Liver (tissue), 9 donors: ENCODE measurements around the gene RARA. TPM values are rescaled to one million over a fixed set of nuclear protein-coding genes. Genes with fewer than 3 reads are reported as not detected.
"Not testable (repeated sequence)": the region's sequence is repeated elsewhere in the genome, so short reads cannot be mapped to it uniquely, and the experiment has no call there.

Source experiments
- DNase-seq: peaks from one replicate; pipeline ENCODE4 v3.0.0-alpha.2; 2017; ENCODE audit warnings: low spot score
- H3K27ac ChIP-seq, 2 donors: one replicate each; pipeline ENCODE4 v1.7.0; 2013; ENCODE audit warnings: inconsistent platforms in 2 of 2, low read length in 2 of 2, control low read depth in 1 of 2, low read depth in 1 of 2, mild to moderate bottlenecking in 1 of 2
- H3K27me3 ChIP-seq, 4 donors: one replicate each; pipeline versions ENCODE4 v1.6.1 to v1.7.0; 2013; ENCODE audit warnings: low read length in 3 of 4, inconsistent platforms in 1 of 4, mild to moderate bottlenecking in 1 of 4, moderate library complexity in 1 of 4; ENCODE audit not compliant: control insufficient read depth in 4 of 4, insufficient read depth in 4 of 4
- H3K36me3 ChIP-seq, 4 donors: one replicate each; pipeline versions ENCODE4 v1.6.1 to v1.7.0; 2013; ENCODE audit warnings: low read length in 3 of 4, mild to moderate bottlenecking in 3 of 4, low read depth in 1 of 4, moderate library complexity in 1 of 4; ENCODE audit not compliant: control insufficient read depth in 4 of 4, insufficient read depth in 3 of 4
- H3K4me1 ChIP-seq, 4 donors: one replicate each; pipeline versions ENCODE4 v1.6.1 to v1.7.0; 2013; ENCODE audit warnings: low read length in 3 of 4, mild to moderate bottlenecking in 3 of 4, moderate library complexity in 1 of 4; ENCODE audit not compliant: control insufficient read depth in 4 of 4, insufficient read depth in 4 of 4
- H3K4me3 ChIP-seq, 3 donors: one replicate each; pipeline versions ENCODE4 v1.6.1 to v1.7.0; 2013; ENCODE audit warnings: low read length in 3 of 3, control low read depth in 1 of 3, low read depth in 1 of 3, mild to moderate bottlenecking in 1 of 3
- H3K9ac ChIP-seq, 2 donors: one replicate each; pipeline ENCODE4 v1.7.0; 2013; ENCODE audit warnings: low read length in 2 of 2, mild to moderate bottlenecking in 2 of 2, moderate library complexity in 2 of 2, control low read depth in 1 of 2, low read depth in 1 of 2
- H3K9me3 ChIP-seq, 4 donors: one replicate each; pipeline versions ENCODE4 v1.6.1 to v1.7.0; 2013; ENCODE audit warnings: low read length in 3 of 4; ENCODE audit not compliant: control insufficient read depth in 4 of 4
- CTCF ChIP-seq: fragments of 150-350 bp; IDR thresholded peaks from 2 replicates; pipeline ENCODE4 v1.5.1; 2017; ENCODE audit warnings: improper control_type of control experiment, low read depth, low read length; ENCODE audit not compliant: missing input control
- EGR1 ChIP-seq, 2 donors: IDR thresholded peaks; 2 replicates each; pipeline ENCODE4 v1.6.1; 2016 to 2018; ENCODE audit warnings: antibody characterized with exemption in 2 of 2, low read depth in 2 of 2
- FOXA1 ChIP-seq: IDR thresholded peaks from 2 replicates; pipeline ENCODE4 v1.6.1; 2016; ENCODE audit warnings: antibody characterized with exemption
- FOXA2 ChIP-seq: IDR thresholded peaks from 2 replicates; pipeline ENCODE4 v1.6.1; 2016; ENCODE audit warnings: antibody characterized with exemption
- HNF4A ChIP-seq, 2 donors: conservative IDR thresholded peaks; 2 replicates each; pipeline ENCODE4 v1.6.1; 2016; ENCODE audit warnings: antibody characterized with exemption in 2 of 2, mild to moderate bottlenecking in 2 of 2
- HNF4G ChIP-seq: IDR thresholded peaks from 2 replicates; pipeline ENCODE4 v1.6.1; 2016; ENCODE audit warnings: antibody characterized with exemption
- JUND ChIP-seq, 2 donors: IDR thresholded peaks; 2 replicates each; pipeline ENCODE4 v1.6.1; 2016; ENCODE audit warnings: antibody characterized with exemption in 2 of 2
- NR2F2 ChIP-seq: IDR thresholded peaks from 2 replicates; pipeline ENCODE4 v1.6.1; 2016; ENCODE audit warnings: antibody characterized with exemption
- RXRA ChIP-seq, 2 donors: IDR thresholded peaks; 2 replicates each; pipeline ENCODE4 v1.6.1; 2017 to 2018; ENCODE audit warnings: antibody characterized with exemption in 2 of 2, mild to moderate bottlenecking in 1 of 2
- SP1 ChIP-seq: IDR thresholded peaks from 2 replicates; pipeline ENCODE4 v1.6.1; 2018; ENCODE audit warnings: antibody characterized with exemption, mild to moderate bottlenecking
- TAF1 ChIP-seq: conservative IDR thresholded peaks from 2 replicates; pipeline ENCODE4 v1.6.1; 2016; ENCODE audit warnings: antibody characterized with exemption, mild to moderate bottlenecking
- YY1 ChIP-seq: IDR thresholded peaks from 2 replicates; pipeline ENCODE4 v1.6.1; 2016; ENCODE audit warnings: antibody characterized with exemption, mild to moderate bottlenecking
- ZBTB33 ChIP-seq: IDR thresholded peaks from 2 replicates; pipeline ENCODE4 v1.6.1; 2016; ENCODE audit warnings: antibody characterized with exemption
- WGBS: extraction: QIAGEN DNeasy Blood & Tissue Kit; methylation state at CpG from one replicate; pipeline ENCODE4 v1.1.7; 2013; 5-methylcytosine and 5-hydroxymethylcytosine counted together
- polyA plus RNA-seq, 2 donors: library from polyadenylated mRNA; stranded (reverse) in 1 of 2; unstranded in 1 of 2; fragments of 200-250 nt in 1 of 2; fragments of >200 nt in 1 of 2; fragmentation: Nextera tagmentation in 1 of 2; extraction: Ambion mirVana in 1 of 2; gene quantifications; one replicate each; pipeline versions ENCODE4 v1.2.1 to v1.2.3, GENCODE V29; 2013 to 2015
- total RNA-seq, 2 donors: library from RNA; depleted of rRNA; stranded (reverse); fragments of >200 nt; gene quantifications; one replicate each; pipeline ENCODE4 v1.2.3, GENCODE V29; 2014
- TF ChIP-seq, protein P1 (sequence below): IDR thresholded peaks from 2 replicates; pipeline ENCODE4 v1.6.1; 2016; ENCODE audit warnings: antibody characterized with exemption
- TF ChIP-seq, protein P2 (sequence below): IDR thresholded peaks from 2 replicates; pipeline ENCODE4 v1.6.1; 2016; ENCODE audit warnings: antibody characterized with exemption
- donor health status: healthy.
- donor health status: healthy.
- donor health status: healthy.
- donor health status: healthy.
- donor health status: healthy.

Gene RARA
- total and polyA plus RNA-seq, 4 donors, result 6.6 to 26.2 (median 10.8) TPM

GRCh38 chr17:40374821-40375498 lies 66.0 kb downstream of the RARA start (continued):
- TF ChIP-seq, protein P1, sequence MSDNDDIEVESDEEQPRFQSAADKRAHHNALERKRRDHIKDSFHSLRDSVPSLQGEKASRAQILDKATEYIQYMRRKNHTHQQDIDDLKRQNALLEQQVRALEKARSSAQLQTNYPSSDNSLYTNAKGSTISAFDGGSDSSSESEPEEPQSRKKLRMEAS, result no peak
- TF ChIP-seq FOXA2 (no peak), TAF1 (no peak), RXRA (IDR thresholded peaks at IDR 0.05) (no peak), EGR1 (IDR thresholded peaks at IDR 0.05; ENCODE audit: low read depth in 2 of 2) (no peak), FOXA1 (no peak), CTCF (no peak)

DNA sequence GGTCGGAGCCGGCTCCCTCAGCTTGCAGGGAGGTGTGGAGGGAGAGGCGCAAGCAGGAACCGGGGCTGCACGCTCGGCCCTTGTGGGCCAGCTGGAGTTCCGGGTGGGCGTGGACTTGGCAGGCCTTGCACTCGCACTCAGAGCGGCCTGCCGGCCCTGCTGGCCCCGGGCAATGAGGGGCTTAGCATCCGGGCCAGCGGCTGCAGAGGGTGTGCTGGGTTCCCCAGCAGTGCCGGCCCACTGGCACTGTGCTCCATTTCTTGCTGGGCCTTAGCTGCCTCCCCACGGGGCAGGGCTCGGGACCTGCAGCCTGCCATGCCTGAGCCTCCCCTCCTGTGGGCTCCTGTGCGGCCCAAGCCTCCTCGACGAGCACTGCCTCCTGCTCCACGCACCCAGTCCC lies 66.8 kb downstream of the RARA start:
- H3K27ac ChIP-seq, H3K36me3 ChIP-seq, H3K4me1 ChIP-seq, H3K4me3 ChIP-seq, DNase-seq, H3K27me3 ChIP-seq, H3K9me3 ChIP-seq, H3K9ac ChIP-seq: not testable (repeated sequence)
- WGBS, result 92% methylated on average over 21 of the region's 21 CpGs

DNA sequence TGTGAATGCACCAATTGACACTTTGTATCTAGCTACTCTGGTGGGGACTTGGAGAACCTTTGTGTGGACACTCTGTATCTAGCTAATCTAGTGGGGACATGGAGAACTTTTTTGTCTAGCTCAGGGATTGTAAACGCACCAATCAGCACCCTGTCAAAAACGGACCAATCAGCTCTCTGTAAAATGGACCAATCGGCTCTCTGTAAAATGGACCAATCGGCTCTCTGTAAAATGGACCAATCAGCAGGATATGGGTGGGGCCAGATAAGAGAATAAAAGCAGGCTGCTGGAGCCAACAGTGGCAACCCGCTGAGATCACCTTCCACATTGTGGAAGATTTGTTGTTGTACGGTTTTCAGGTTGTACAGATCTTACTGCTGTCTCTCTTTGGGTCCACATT lies 67.6 kb downstream of the RARA start:
- 77% methylated on average over 6 of the region's 6 CpGs for WGBS
- H3K9ac ChIP-seq, H3K4me1 ChIP-seq, H3K27ac ChIP-seq, H3K27me3 ChIP-seq, H3K4me3 ChIP-seq, DNase-seq, H3K9me3 ChIP-seq, H3K36me3 ChIP-seq: not testable (repeated sequence)

DNA sequence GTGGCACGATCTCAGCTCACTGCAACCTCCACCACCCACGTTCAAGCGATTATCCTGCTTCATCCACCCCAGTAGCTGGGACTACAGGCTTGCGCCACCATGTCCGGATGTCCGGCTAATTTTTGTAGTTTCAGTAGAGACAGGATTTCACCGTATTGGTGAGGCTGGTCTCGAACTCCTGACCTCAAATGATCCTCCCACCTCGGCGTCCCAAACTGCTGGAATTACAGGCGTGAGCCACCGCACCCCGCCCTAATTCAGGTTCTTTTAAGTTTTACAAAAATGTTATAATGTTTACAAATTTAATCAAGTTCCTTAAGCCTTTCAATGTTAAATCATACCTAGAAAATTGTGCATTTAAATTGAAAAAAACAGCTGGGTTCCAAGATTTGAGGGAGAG lies 68.9 kb downstream of the RARA start:
- H3K4me3 ChIP-seq, result no peak overlapping the region
- H3K36me3 ChIP-seq, result no peaks in the 10 kb centered on the region
- H3K27ac ChIP-seq, result no peak overlapping the region
- no peaks in the 10 kb centered on the region for H3K4me1 ChIP-seq
- no peak for DNase-seq
- no peaks in the 10 kb centered on the region for H3K27me3 ChIP-seq
- no peaks in the 10 kb centered on the region for H3K9me3 ChIP-seq
- 89% methylated on average over 13 of the region's 13 CpGs for WGBS
- H3K9ac ChIP-seq, result no peak overlapping the region
- TF ChIP-seq, protein P2, sequence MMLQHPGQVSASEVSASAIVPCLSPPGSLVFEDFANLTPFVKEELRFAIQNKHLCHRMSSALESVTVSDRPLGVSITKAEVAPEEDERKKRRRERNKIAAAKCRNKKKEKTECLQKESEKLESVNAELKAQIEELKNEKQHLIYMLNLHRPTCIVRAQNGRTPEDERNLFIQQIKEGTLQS, result no peak
- TF ChIP-seq HNF4G (no peak), FOXA1 (no peak), EGR1 (IDR thresholded peaks at IDR 0.05; ENCODE audit: low read depth in 2 of 2) (no peak), SP1 (no peak), ZBTB33 (no peak), NR2F2 (no peak), RXRA (IDR thresholded peaks at IDR 0.05) (no peak), TAF1 (no peak), YY1 (no peak), HNF4A (conservative IDR thresholded peaks at IDR 0.05) (no peak), CTCF (no peak), JUND (IDR thresholded peaks at IDR 0.05) (no peak)
- TF ChIP-seq, protein P1, result no peak
